Measurements from ENCODE around the gene PARN. TPM values are rescaled to one million over a fixed set of nuclear protein-coding genes. Genes with fewer than 3 reads are reported as not detected.

PARN gene
- total and polyA plus RNA-seq, 2 of the 8 experiments (the other 6 are each of a cell fraction or from before 2014, with no cell fraction given): 24.5 to 44.6 TPM

GRCh38 chr16:14600164-14600563 is 29.9 kb downstream of the PARN start:
- Histone ChIP-seq H3K4me3 (ENCODE audit: extremely low read depth in 1 of 4, insufficient read depth in 2 of 4, low read depth in 3 of 4, low read length in 4 of 4) (no peak overlapping the region), H4K8ac (ENCODE audit: extremely low read depth, insufficient read depth, low read length) (no peak overlapping the region), H2BK15ac (ENCODE audit: low read length) (no peak overlapping the region), H3K14ac (ENCODE audit: insufficient read length) (no peak overlapping the region), H4K91ac (replicated peaks; ENCODE audit: insufficient read length, low read length) (no peak overlapping the region), H3K56ac (replicated peaks; ENCODE audit: insufficient read length, low read depth, low read length) (no peak overlapping the region), H3K23me2 (ENCODE audit: low read depth, low read length) (no peaks in the 10 kb centered on the region), H3K27me3 (replicated peaks in 1 of 4; ENCODE audit: control insufficient read depth in 3 of 4, extremely low read depth in 1 of 4, insufficient read depth in 3 of 4, low read length in 3 of 4) (no peaks in the 10 kb centered on the region), H3K9me3 (ENCODE audit: insufficient read depth in 2 of 2, low read depth in 1 of 2, low read length in 1 of 2) (no peaks in the 10 kb centered on the region), H2BK5ac (ENCODE audit: low read depth, low read length) (no peak overlapping the region), H4K20me1 (replicated peaks in 1 of 2; ENCODE audit: control insufficient read depth in 1 of 2, insufficient read depth in 2 of 2, low read length in 2 of 2) (peaks cover 0 to 3% of the 10 kb centered on the region in 2 experiments), H2AK5ac (ENCODE audit: low read depth, low read length) (no peak overlapping the region), H2BK20ac (ENCODE audit: low read length) (no peak overlapping the region), H3K4me2 (ENCODE audit: insufficient read depth in 1 of 2, low read depth in 2 of 2, low read length in 2 of 2) (no peak overlapping the region), H2BK12ac (ENCODE audit: low read depth, low read length) (no peak overlapping the region), H3K4me1 (replicated peaks in 1 of 4; ENCODE audit: control insufficient read depth in 3 of 4, insufficient read depth in 4 of 4, low read length in 3 of 4) (no peaks in the 10 kb centered on the region), H3K79me2 (ENCODE audit: control insufficient read depth in 1 of 2, insufficient read depth in 2 of 2, low read length in 2 of 2) (no peaks in the 10 kb centered on the region), H2AFZ (ENCODE audit: low read length) (no peak overlapping the region), H3K23ac (ENCODE audit: insufficient read length) (no peak overlapping the region), H3K18ac (ENCODE audit: extremely low read depth, low read length) (no peak overlapping the region), H3K36me3 (ENCODE audit: control insufficient read depth in 2 of 4, insufficient read depth in 4 of 4, low read length in 3 of 4) (peaks cover 2 to 60% (median 38%) of the 10 kb centered on the region in 4 experiments; a peak in 7 of 8 replicates), H4K5ac (ENCODE audit: insufficient read length, low read depth, low read length) (no peak overlapping the region), H3K4ac (replicated peaks; ENCODE audit: insufficient read length, low read depth, low read length) (no peak overlapping the region), H3K79me1 (ENCODE audit: low read depth, low read length) (no peaks in the 10 kb centered on the region), H3K27ac (ENCODE audit: low read depth, low read length) (no peak overlapping the region), H3K9ac (replicated peaks in 1 of 4; ENCODE audit: extremely low read depth in 1 of 4, low read depth in 3 of 4, low read length in 3 of 4) (no peak overlapping the region), H2BK120ac (replicated peaks; ENCODE audit: low read depth, low read length) (no peak overlapping the region)
- ChIA-PET POLR2A (ENCODE audit: partially characterized antibody) (interaction anchor here (0.6 to 2.1 kb wide), 6 partner anchors 8 to 49 kb away, joined by 3 to 5 read pairs (median 3); partner anchors contain the start of gene BFAR), CTCF (ENCODE audit: partially characterized antibody) (interaction anchor here (0.8 to 2.2 kb wide), 9 partner anchors 9 to 225 kb away, joined by 3 to 7 read pairs (median 4); no protein-coding TSS in a partner anchor)
- DNase-seq (ENCODE audit: low read depth in 1 of 2, low spot score in 2 of 2) (no peak), FAIRE-seq (no peak)
- TF ChIP-seq SIN3A (conservative IDR thresholded peaks at IDR 0.05 in 1 of 2, IDR thresholded peaks at IDR 0.05 in 1 of 2; ENCODE audit: low read depth in 1 of 2, low read length in 2 of 2) (no peak), HDAC6 (IDR thresholded peaks at IDR 0.05; ENCODE audit: low read depth, low read length) (no peak), POLR2A (IDR thresholded peaks at IDR 0.05; ENCODE audit: control extremely low read depth in 1 of 2, low read depth in 2 of 2, low read length in 2 of 2) (no peak), SP4 (IDR thresholded peaks at IDR 0.05; ENCODE audit: low read length) (no peak), CTCF (IDR thresholded peaks at IDR 0.05; ENCODE audit: control extremely low read depth in 1 of 3, insufficient read depth in 1 of 3, low read depth in 1 of 3, low read length in 3 of 3) (peak in 2 of 3 experiments; percentile 21 to 35; a peak in 2 of 4 replicates), RXRA (IDR thresholded peaks at IDR 0.05; ENCODE audit: insufficient read depth, low read depth, low read length) (no peak), SIX5 (IDR thresholded peaks at IDR 0.05; ENCODE audit: low read depth, low read length) (no peak)
- WGBS, 2 experiments (ENCODE audit: extremely low coverage in 1 of 2, insufficient coverage in 1 of 2, insufficient read length in 1 of 2, insufficient replicate concordance in 2 of 2, low coverage in 1 of 2, low lambda C conversion rate in 2 of 2, missing lambda C conversion rate in 1 of 2): 67 to 100% methylated on average over 1 to 2 of the region's 2 CpGs
